Nucleus accumbens (tissue), 56 donors: ENCODE data around the gene TSEN54.
"Not testable (repeated sequence)": the region's sequence is repeated elsewhere in the genome, so short reads cannot be mapped to it uniquely, and the experiment has no call there.

Source experiments
- DNase-seq, 56 donors: peaks; one replicate each; lab custom pipeline; 2025; lab: John Stamatoyannopoulos, UW

TSEN54 gene

GRCh38 chr17:75515496-75516254 is 653 bp upstream of the TSEN54 start, which contains the start of gene CASKIN2:
TSS of gene CASKIN2 (minus strand) at chr17:75515537. CDS start at chr17:75513804, 1,733 bp downstream.
- DNase-seq: peak in 55 of 56 donors; percentile 75 to 99 (median 93)

- DNase-seq: peak in 6 of 56 donors; percentile 37 to 64 (median 56)
These were observed 430 bp downstream of the TSEN54 start for GRCh38 chr17:75516619-75517296.

- DNase-seq: no peak
These were observed 1.1 kb downstream of the TSEN54 start for GRCh38 chr17:75517297-75517865.

- no peak for DNase-seq
These were observed 1.9 kb downstream of the TSEN54 start for GRCh38 chr17:75518201-75518600.

- DNase-seq: no peak
These were observed 2.7 kb downstream of the TSEN54 start for GRCh38 chr17:75518983-75519537.

GRCh38 chr17:75520413-75520812 is 4.1 kb downstream of the TSEN54 start:
- DNase-seq: not testable (repeated sequence)

GRCh38 chr17:75521290-75521689 is 5.0 kb downstream of the TSEN54 start:
- no peak for DNase-seq

- no peak for DNase-seq
These were observed 5.8 kb downstream of the TSEN54 start for GRCh38 chr17:75521951-75522727.

- DNase-seq: no peak
These were observed 7.3 kb downstream of the TSEN54 start for GRCh38 chr17:75523647-75524046.

- no peak for DNase-seq
These were observed 8.1 kb downstream of the TSEN54 start for GRCh38 chr17:75524269-75524969.

- DNase-seq: peak in 24 of 56 donors; percentile 23 to 76 (median 36)
These were observed 8.9 kb downstream of the TSEN54 start, which contains the start of gene LLGL2 for GRCh38 chr17:75524970-75525805. TSS of gene LLGL2 (plus strand) at chr17:75525697. CDS start at chr17:75543427, 17,730 bp downstream.

- no peak for DNase-seq
These were observed 9.7 kb downstream of the TSEN54 start for GRCh38 chr17:75525806-75526554.

- DNase-seq: no peak
These were observed 10.4 kb downstream of the TSEN54 start for GRCh38 chr17:75526555-75527270.

GRCh38 chr17:75530837-75531720 is 14.8 kb downstream of the TSEN54 start:
- no peak for DNase-seq

GRCh38 chr17:75531721-75532072 is 15.4 kb downstream of the TSEN54 start:
- DNase-seq: no peak

- no peak for DNase-seq
These were observed 18.8 kb downstream of the TSEN54 start for GRCh38 chr17:75535119-75535537.
